ENCODE measurements around the gene STT3B.

DNA sequence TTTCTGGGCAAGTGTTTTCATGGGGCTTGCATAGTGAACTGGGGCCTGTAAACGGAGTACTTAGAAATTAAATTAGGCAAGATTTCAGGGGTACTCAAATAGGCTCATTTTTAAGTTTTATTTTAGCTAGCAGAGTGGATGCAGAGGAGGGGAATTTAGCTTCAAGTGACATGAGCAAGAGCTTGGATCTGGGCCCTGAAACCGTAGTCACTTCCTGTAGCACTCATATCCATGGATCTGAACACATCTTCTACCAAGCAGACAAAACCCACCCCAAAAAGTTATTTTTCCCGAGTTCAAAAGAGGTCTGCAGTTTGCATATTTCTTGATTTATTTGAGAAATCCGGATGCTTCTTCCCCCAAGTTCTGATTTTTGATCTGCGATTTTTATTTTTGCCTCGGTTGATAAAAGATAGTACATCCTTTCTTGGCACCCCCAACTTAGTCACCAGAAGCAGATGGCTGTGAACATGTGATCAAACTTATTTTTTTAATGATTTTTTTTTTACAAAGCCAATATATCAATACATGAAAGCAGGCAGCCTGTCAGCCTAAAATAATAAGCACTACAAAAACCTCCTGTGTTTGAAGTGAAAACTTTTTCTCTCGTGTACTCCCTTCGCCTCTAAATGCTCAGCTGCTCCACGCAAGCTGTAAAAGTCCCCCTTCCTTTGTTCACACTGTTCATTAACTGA is 36.6 kb upstream of the STT3B start:
- TF ChIP-seq, protein P1, sequence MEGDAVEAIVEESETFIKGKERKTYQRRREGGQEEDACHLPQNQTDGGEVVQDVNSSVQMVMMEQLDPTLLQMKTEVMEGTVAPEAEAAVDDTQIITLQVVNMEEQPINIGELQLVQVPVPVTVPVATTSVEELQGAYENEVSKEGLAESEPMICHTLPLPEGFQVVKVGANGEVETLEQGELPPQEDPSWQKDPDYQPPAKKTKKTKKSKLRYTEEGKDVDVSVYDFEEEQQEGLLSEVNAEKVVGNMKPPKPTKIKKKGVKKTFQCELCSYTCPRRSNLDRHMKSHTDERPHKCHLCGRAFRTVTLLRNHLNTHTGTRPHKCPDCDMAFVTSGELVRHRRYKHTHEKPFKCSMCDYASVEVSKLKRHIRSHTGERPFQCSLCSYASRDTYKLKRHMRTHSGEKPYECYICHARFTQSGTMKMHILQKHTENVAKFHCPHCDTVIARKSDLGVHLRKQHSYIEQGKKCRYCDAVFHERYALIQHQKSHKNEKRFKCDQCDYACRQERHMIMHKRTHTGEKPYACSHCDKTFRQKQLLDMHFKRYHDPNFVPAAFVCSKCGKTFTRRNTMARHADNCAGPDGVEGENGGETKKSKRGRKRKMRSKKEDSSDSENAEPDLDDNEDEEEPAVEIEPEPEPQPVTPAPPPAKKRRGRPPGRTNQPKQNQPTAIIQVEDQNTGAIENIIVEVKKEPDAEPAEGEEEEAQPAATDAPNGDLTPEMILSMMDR (IDR thresholded peaks at IDR 0.05): no peak
- TF ChIP-seq ZFX (IDR thresholded peaks at IDR 0.05; ENCODE audit: borderline replicate concordance): no peak

Data from 22Rv1 (cell line).